SK-N-MC (cell line): ENCODE measurements around the gene CARMIL1.

Experiments used
- FOXP2 ChIP-seq: optimal IDR thresholded peaks from 2 replicates; pipeline ENCODE3; 2011; ENCODE audit warnings: mild to moderate bottlenecking, moderate library complexity; ENCODE audit not compliant: insufficient read depth; ENCODE audit errors: extremely low read length, control extremely low read depth
- POLR2AphosphoS5 ChIP-seq: IDR thresholded peaks from 2 replicates; pipeline ENCODE4 v1.6.1; 2012; ENCODE audit warnings: mild to moderate bottlenecking, low read depth, low read length, borderline replicate concordance

GRCh38 chr6:25384967-25385366, 105.8 kb downstream of the CARMIL1 start:
- TF ChIP-seq POLR2AphosphoS5 (no peak), FOXP2 (no peak)
